ENCODE data around the gene SPRR2D.

- TF ChIP-seq CTCF (IDR thresholded peaks at IDR 0.05) = no peak
- TF ChIP-seq POLR2A (IDR thresholded peaks at IDR 0.05) = no peak
Observed at GRCh38 chr1:153025797-153026196, 15.1 kb downstream of the SPRR2D start.

Data from body of pancreas (tissue), 4 donors.